Endometrial microvascular endothelial cells (primary cell): ENCODE results near the gene RPSA. TPM values are rescaled to one million over a fixed set of nuclear protein-coding genes. Genes with fewer than 3 reads are reported as not detected.
"Not testable (repeated sequence)": the region's sequence is repeated elsewhere in the genome, so short reads cannot be mapped to it uniquely, and the experiment has no call there.

ENCODE experiments used
- in situ Hi-C: cut with HindIII; loops from 2 replicates; pipeline ENCODE4 v1.10.0; 2017; ENCODE audit warnings: low sequenced_read_pairs, low pct_unique_long_range_greater_than_20kb; ENCODE audit errors: inconsistent ontology term
- total RNA-seq: library from RNA; depleted of rRNA; stranded (reverse); fragments of >200 nt; gene quantifications from one replicate; pipeline ENCODE4 v1.2.3, GENCODE V29; 2015; ENCODE audit errors: inconsistent ontology term

RPSA gene
- total RNA-seq, 1 donor from 2014 or later, result 1,927 TPM

- in situ Hi-C loops, result no loop called here
These were observed 41.3 kb downstream of the RPSA start for GRCh38 chr3:39447637-39448483.

- in situ Hi-C loops, result no loop called here
These were observed 42.1 kb downstream of the RPSA start for GRCh38 chr3:39448506-39449233.

GRCh38 chr3:39449796-39450195 lies 43.3 kb downstream of the RPSA start:
- in situ Hi-C loops, result no loop called here

GRCh38 chr3:39453134-39453533 lies 46.6 kb downstream of the RPSA start:
- in situ Hi-C loops, result no loop called here

GRCh38 chr3:39453872-39454271 lies 47.4 kb downstream of the RPSA start:
- in situ Hi-C loops, result not testable (repeated sequence)

GRCh38 chr3:39454591-39455217 lies 48.2 kb downstream of the RPSA start:
- in situ Hi-C loops, result no loop called here

GRCh38 chr3:39456159-39456558 lies 49.6 kb downstream of the RPSA start:
- in situ Hi-C loops, result no loop called here

GRCh38 chr3:39457361-39457760 lies 50.8 kb downstream of the RPSA start:
- in situ Hi-C loops, result no loop called here

- in situ Hi-C loops, result not testable (repeated sequence)
These were observed 52.1 kb downstream of the RPSA start for GRCh38 chr3:39458579-39458978.

GRCh38 chr3:39460677-39461076 lies 54.2 kb downstream of the RPSA start:
- in situ Hi-C loops, result no loop called here

Other genes starting within 250 kb of the RPSA start
- not detected for gene XIRP1, start 214.1 kb upstream of the RPSA start, total RNA-seq
- not detected for gene CX3CR1, start 126.7 kb upstream of the RPSA start, total RNA-seq
- not detected for gene CCR8, start 77.0 kb upstream of the RPSA start, total RNA-seq
- 21.6 TPM for gene SLC25A38, start 23.4 kb upstream of the RPSA start, total RNA-seq
- gene MOBP, start 61.0 kb downstream of the RPSA start, total RNA-seq, result not detected